Liver (tissue), 9 donors: ENCODE results near the gene OR10H4. TPM values are rescaled to one million over a fixed set of nuclear protein-coding genes. Genes with fewer than 3 reads are reported as not detected.

Source experiments
- DNase-seq: peaks from one replicate; pipeline ENCODE4 v3.0.0-alpha.2; 2017; ENCODE audit warnings: low spot score
- H3K27ac ChIP-seq, 2 donors: one replicate each; pipeline ENCODE4 v1.7.0; 2013; ENCODE audit warnings: inconsistent platforms in 2 of 2, low read length in 2 of 2, control low read depth in 1 of 2, low read depth in 1 of 2, mild to moderate bottlenecking in 1 of 2
- H3K27me3 ChIP-seq, 4 donors: one replicate each; pipeline versions ENCODE4 v1.6.1 to v1.7.0; 2013; ENCODE audit warnings: low read length in 3 of 4, inconsistent platforms in 1 of 4, mild to moderate bottlenecking in 1 of 4, moderate library complexity in 1 of 4; ENCODE audit not compliant: control insufficient read depth in 4 of 4, insufficient read depth in 4 of 4
- H3K36me3 ChIP-seq, 4 donors: one replicate each; pipeline versions ENCODE4 v1.6.1 to v1.7.0; 2013; ENCODE audit warnings: low read length in 3 of 4, mild to moderate bottlenecking in 3 of 4, low read depth in 1 of 4, moderate library complexity in 1 of 4; ENCODE audit not compliant: control insufficient read depth in 4 of 4, insufficient read depth in 3 of 4
- H3K4me1 ChIP-seq, 4 donors: one replicate each; pipeline versions ENCODE4 v1.6.1 to v1.7.0; 2013; ENCODE audit warnings: low read length in 3 of 4, mild to moderate bottlenecking in 3 of 4, moderate library complexity in 1 of 4; ENCODE audit not compliant: control insufficient read depth in 4 of 4, insufficient read depth in 4 of 4
- H3K4me3 ChIP-seq, 3 donors: one replicate each; pipeline versions ENCODE4 v1.6.1 to v1.7.0; 2013; ENCODE audit warnings: low read length in 3 of 3, control low read depth in 1 of 3, low read depth in 1 of 3, mild to moderate bottlenecking in 1 of 3
- H3K9ac ChIP-seq, 2 donors: one replicate each; pipeline ENCODE4 v1.7.0; 2013; ENCODE audit warnings: low read length in 2 of 2, mild to moderate bottlenecking in 2 of 2, moderate library complexity in 2 of 2, control low read depth in 1 of 2, low read depth in 1 of 2
- H3K9me3 ChIP-seq, 4 donors: one replicate each; pipeline versions ENCODE4 v1.6.1 to v1.7.0; 2013; ENCODE audit warnings: low read length in 3 of 4; ENCODE audit not compliant: control insufficient read depth in 4 of 4
- CTCF ChIP-seq: fragments of 150-350 bp; IDR thresholded peaks from 2 replicates; pipeline ENCODE4 v1.5.1; 2017; ENCODE audit warnings: improper control_type of control experiment, low read depth, low read length; ENCODE audit not compliant: missing input control
- EGR1 ChIP-seq, 2 donors: IDR thresholded peaks; 2 replicates each; pipeline ENCODE4 v1.6.1; 2016 to 2018; ENCODE audit warnings: antibody characterized with exemption in 2 of 2, low read depth in 2 of 2
- FOXA1 ChIP-seq: IDR thresholded peaks from 2 replicates; pipeline ENCODE4 v1.6.1; 2016; ENCODE audit warnings: antibody characterized with exemption
- FOXA2 ChIP-seq: IDR thresholded peaks from 2 replicates; pipeline ENCODE4 v1.6.1; 2016; ENCODE audit warnings: antibody characterized with exemption
- GABPA ChIP-seq, 2 donors: IDR thresholded peaks in 1 of 2; conservative IDR thresholded peaks in 1 of 2; 2 replicates each; pipeline ENCODE4 v1.6.1; 2016; ENCODE audit warnings: antibody characterized with exemption in 2 of 2, mild to moderate bottlenecking in 1 of 2, moderate library complexity in 1 of 2
- HNF4A ChIP-seq, 2 donors: conservative IDR thresholded peaks; 2 replicates each; pipeline ENCODE4 v1.6.1; 2016; ENCODE audit warnings: antibody characterized with exemption in 2 of 2, mild to moderate bottlenecking in 2 of 2
- HNF4G ChIP-seq: IDR thresholded peaks from 2 replicates; pipeline ENCODE4 v1.6.1; 2016; ENCODE audit warnings: antibody characterized with exemption
- RAD21 ChIP-seq, 2 donors: IDR thresholded peaks; 2 replicates each; pipeline ENCODE4 v1.6.1; 2016; ENCODE audit warnings: antibody characterized with exemption in 2 of 2, mild to moderate bottlenecking in 2 of 2
- REST ChIP-seq: IDR thresholded peaks from 2 replicates; pipeline ENCODE4 v1.6.1; 2016; ENCODE audit warnings: antibody characterized with exemption, mild to moderate bottlenecking
- SP1 ChIP-seq: IDR thresholded peaks from 2 replicates; pipeline ENCODE4 v1.6.1; 2018; ENCODE audit warnings: antibody characterized with exemption, mild to moderate bottlenecking
- TAF1 ChIP-seq: conservative IDR thresholded peaks from 2 replicates; pipeline ENCODE4 v1.6.1; 2016; ENCODE audit warnings: antibody characterized with exemption, mild to moderate bottlenecking
- YY1 ChIP-seq: IDR thresholded peaks from 2 replicates; pipeline ENCODE4 v1.6.1; 2016; ENCODE audit warnings: antibody characterized with exemption, mild to moderate bottlenecking
- ZBTB33 ChIP-seq: IDR thresholded peaks from 2 replicates; pipeline ENCODE4 v1.6.1; 2016; ENCODE audit warnings: antibody characterized with exemption
- WGBS: extraction: QIAGEN DNeasy Blood & Tissue Kit; methylation state at CpG from one replicate; pipeline ENCODE4 v1.1.7; 2013; 5-methylcytosine and 5-hydroxymethylcytosine counted together
- polyA plus RNA-seq, 2 donors: library from polyadenylated mRNA; stranded (reverse) in 1 of 2; unstranded in 1 of 2; fragments of 200-250 nt in 1 of 2; fragments of >200 nt in 1 of 2; fragmentation: Nextera tagmentation in 1 of 2; extraction: Ambion mirVana in 1 of 2; gene quantifications; one replicate each; pipeline versions ENCODE4 v1.2.1 to v1.2.3, GENCODE V29; 2013 to 2015
- total RNA-seq, 2 donors: library from RNA; depleted of rRNA; stranded (reverse); fragments of >200 nt; gene quantifications; one replicate each; pipeline ENCODE4 v1.2.3, GENCODE V29; 2014
- donor health status: healthy.
- donor health status: healthy.
- donor health status: healthy.
- donor health status: healthy.
- donor health status: healthy.

The OR10H4 gene
- total and polyA plus RNA-seq, 4 donors: not detected

GRCh38 chr19:15974856-15975255 is 26.0 kb downstream of the OR10H4 start:
- no peak overlapping the region for H3K4me3 ChIP-seq
- DNase-seq: no peak

GRCh38 chr19:15976836-15977689 is 28.3 kb downstream of the OR10H4 start:
- no peak for DNase-seq
- Histone ChIP-seq H3K27me3 (no peaks in the 10 kb centered on the region), H3K9ac (no peak overlapping the region), H3K9me3 (peaks cover 0 to 4% (median 1%) of the 10 kb centered on the region in 4 donors), H3K4me3 (no peak overlapping the region), H3K27ac (no peak overlapping the region), H3K36me3 (no peaks in the 10 kb centered on the region), H3K4me1 (no peaks in the 10 kb centered on the region)
- TF ChIP-seq REST: no peak
- TF ChIP-seq EGR1 (IDR thresholded peaks at IDR 0.05; ENCODE audit: low read depth in 2 of 2): no peak
- TF ChIP-seq CTCF: no peak
- no peak for TF ChIP-seq RAD21 (IDR thresholded peaks at IDR 0.05)
- TF ChIP-seq YY1: no peak
- no peak for TF ChIP-seq ZBTB33
- no peak for TF ChIP-seq GABPA (IDR thresholded peaks at IDR 0.05 in 1 of 2, conservative IDR thresholded peaks at IDR 0.05 in 1 of 2)
- no peak for TF ChIP-seq TAF1
- 40% methylated on average over 10 of the region's 10 CpGs for WGBS

More at GRCh38 chr19:15974856-15975255, 26.0 kb downstream of the OR10H4 start:
- H3K27me3 ChIP-seq: no peaks in the 10 kb centered on the region
- H3K27ac ChIP-seq: no peak overlapping the region
- no peaks in the 10 kb centered on the region for H3K9me3 ChIP-seq
- no peak overlapping the region for H3K9ac ChIP-seq
- no peaks in the 10 kb centered on the region for H3K36me3 ChIP-seq
- no peak for TF ChIP-seq GABPA (IDR thresholded peaks at IDR 0.05 in 1 of 2, conservative IDR thresholded peaks at IDR 0.05 in 1 of 2)
- no peak for TF ChIP-seq ZBTB33
- TF ChIP-seq HNF4G: no peak
- no peak for TF ChIP-seq FOXA2
- no peak for TF ChIP-seq TAF1
- TF ChIP-seq EGR1 (IDR thresholded peaks at IDR 0.05; ENCODE audit: low read depth in 2 of 2): no peak
- TF ChIP-seq HNF4A (conservative IDR thresholded peaks at IDR 0.05): no peak
- no peak for TF ChIP-seq RAD21 (IDR thresholded peaks at IDR 0.05)
- TF ChIP-seq FOXA1: no peak
- TF ChIP-seq SP1: no peak
- no peaks in the 10 kb centered on the region for H3K4me1 ChIP-seq
- WGBS: 58% methylated on average over 5 of the region's 5 CpGs
